Thyroid gland (tissue), 4 donors: ENCODE data around the gene DPP4. TPM values are rescaled to one million over a fixed set of nuclear protein-coding genes. Genes with fewer than 3 reads are reported as not detected.
"Not testable (repeated sequence)": the region's sequence is repeated elsewhere in the genome, so short reads cannot be mapped to it uniquely, and the experiment has no call there.

ENCODE experiments used
- DNase-seq, 2 donors: peaks; one replicate each; pipeline ENCODE4 v3.0.0-alpha.2; 2019
- H3K27ac ChIP-seq, 3 donors: fragments of 200-600 bp; sonication (generic); 1 replicate in 2 of 3; 2 replicates in 1 of 3; pipeline ENCODE4 v1.5.1; 2016 to 2019; ENCODE audit warnings: mild to moderate bottlenecking in 1 of 3, moderate library complexity in 1 of 3
- H3K27me3 ChIP-seq: fragments of 200-600 bp; sonication (generic); one replicate; pipeline ENCODE4 v1.5.1; 2019
- H3K36me3 ChIP-seq, 2 donors: fragments of 200-600 bp; sonication (generic); one replicate each; pipeline ENCODE4 v1.5.1; 2016 to 2019
- H3K4me1 ChIP-seq, 2 donors: fragments of 200-600 bp; sonication (generic); one replicate each; pipeline ENCODE4 v1.5.1; 2017 to 2019
- H3K4me3 ChIP-seq, 3 donors: fragments of 200-600 bp; sonication (generic); replicated peaks in 1 of 3; 1 replicate in 2 of 3; 2 replicates in 1 of 3; pipeline ENCODE4 v1.5.1; 2016; ENCODE audit warnings: mild to moderate bottlenecking in 1 of 3
- H3K9me3 ChIP-seq: fragments of 200-600 bp; sonication (generic); one replicate; pipeline ENCODE4 v1.5.1; 2017
- POLR2A ChIP-seq, 2 donors: fragments of 450-650 bp; IDR thresholded peaks; one replicate each; pipeline ENCODE4 v1.6.1; 2017; ENCODE audit warnings: antibody characterized with exemption in 2 of 2, mild to moderate bottlenecking in 2 of 2, moderate library complexity in 1 of 2
- WGBS, 2 donors: methylation state at CpG; one replicate each; pipeline ENCODE4 v1.1.5; 2017; 5-methylcytosine and 5-hydroxymethylcytosine counted together
- intact Hi-C: fragments of 100-400 bp; cut with DNase I; formaldehyde crosslinking; loops from one replicate; pipeline ENCODE4 v1.15.1; 2023
- total RNA-seq, 4 donors: library from RNA; depleted of rRNA; stranded (reverse); fragments of >200 nt; gene quantifications; one replicate each; pipeline ENCODE4 v1.2.3, GENCODE V29; 2016
- TF ChIP-seq, protein P1 (sequence below), 6 experiments: fragments of 200-600 bp in 3 of 6; fragments of 450-650 bp in 3 of 6; sonication (generic) in 3 of 6; IDR thresholded peaks; one replicate each; pipeline ENCODE4 v1.5.1; 2016 to 2019; ENCODE audit warnings: antibody characterized with exemption in 6 of 6, mild to moderate bottlenecking in 2 of 6, inconsistent platforms in 1 of 6, moderate library complexity in 1 of 6

DPP4 gene
- total RNA-seq, 4 donors from 2014 or later: 3.0 to 12.7 (median 4.4) TPM

DNA sequence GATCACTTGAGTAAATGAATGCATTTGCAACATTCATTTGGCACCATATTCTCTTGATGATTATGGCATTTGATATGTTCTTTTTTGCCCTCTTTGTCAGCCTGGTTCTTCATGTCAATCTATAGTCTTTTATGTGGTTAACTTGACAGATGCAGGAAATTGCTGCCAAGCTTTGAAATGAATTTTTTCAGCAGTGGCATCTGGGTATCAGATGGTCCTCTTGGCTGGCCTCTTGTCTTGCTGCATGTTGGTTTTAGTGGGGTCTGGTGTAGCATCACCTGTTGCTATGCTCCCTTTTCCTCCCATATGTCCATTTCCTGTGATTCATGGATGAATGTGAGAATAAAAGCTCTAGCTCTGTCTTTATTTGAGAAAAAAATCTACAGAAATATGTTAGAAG is 119.9 kb downstream of the DPP4 start:
- TF ChIP-seq, protein P1, sequence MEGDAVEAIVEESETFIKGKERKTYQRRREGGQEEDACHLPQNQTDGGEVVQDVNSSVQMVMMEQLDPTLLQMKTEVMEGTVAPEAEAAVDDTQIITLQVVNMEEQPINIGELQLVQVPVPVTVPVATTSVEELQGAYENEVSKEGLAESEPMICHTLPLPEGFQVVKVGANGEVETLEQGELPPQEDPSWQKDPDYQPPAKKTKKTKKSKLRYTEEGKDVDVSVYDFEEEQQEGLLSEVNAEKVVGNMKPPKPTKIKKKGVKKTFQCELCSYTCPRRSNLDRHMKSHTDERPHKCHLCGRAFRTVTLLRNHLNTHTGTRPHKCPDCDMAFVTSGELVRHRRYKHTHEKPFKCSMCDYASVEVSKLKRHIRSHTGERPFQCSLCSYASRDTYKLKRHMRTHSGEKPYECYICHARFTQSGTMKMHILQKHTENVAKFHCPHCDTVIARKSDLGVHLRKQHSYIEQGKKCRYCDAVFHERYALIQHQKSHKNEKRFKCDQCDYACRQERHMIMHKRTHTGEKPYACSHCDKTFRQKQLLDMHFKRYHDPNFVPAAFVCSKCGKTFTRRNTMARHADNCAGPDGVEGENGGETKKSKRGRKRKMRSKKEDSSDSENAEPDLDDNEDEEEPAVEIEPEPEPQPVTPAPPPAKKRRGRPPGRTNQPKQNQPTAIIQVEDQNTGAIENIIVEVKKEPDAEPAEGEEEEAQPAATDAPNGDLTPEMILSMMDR (IDR thresholded peaks at IDR 0.05): no peak
- TF ChIP-seq POLR2A (IDR thresholded peaks at IDR 0.05): no peak
- no peak for DNase-seq
- H3K36me3 ChIP-seq: no peaks in the 10 kb centered on the region
- no peak overlapping the region for H3K4me3 ChIP-seq
- H3K9me3 ChIP-seq: no peaks in the 10 kb centered on the region
- intact Hi-C loops: no loop called here
- H3K27me3 ChIP-seq: no peaks in the 10 kb centered on the region
- no peak overlapping the region for H3K27ac ChIP-seq
- no peaks in the 10 kb centered on the region for H3K4me1 ChIP-seq

- H3K4me3 ChIP-seq, H3K27ac ChIP-seq, H3K27me3 ChIP-seq, H3K9me3 ChIP-seq, DNase-seq, H3K36me3 ChIP-seq, intact Hi-C loops, H3K4me1 ChIP-seq: not testable (repeated sequence)
- WGBS, 2 donors: 92 to 93% methylated on average over 9 of the region's 9 CpGs
These were observed 120.6 kb downstream of the DPP4 start for GRCh38 chr2:161953367-161953766.

- no peaks in the 10 kb centered on the region for H3K9me3 ChIP-seq
- intact Hi-C loops: no loop called here
- H3K4me3 ChIP-seq: no peak overlapping the region
- no peaks in the 10 kb centered on the region for H3K4me1 ChIP-seq
- H3K36me3 ChIP-seq: no peaks in the 10 kb centered on the region
- no peak for DNase-seq
- WGBS, 2 donors: 77 to 80% methylated on average over 4 of the region's 4 CpGs
- no peaks in the 10 kb centered on the region for H3K27me3 ChIP-seq
- no peak overlapping the region for H3K27ac ChIP-seq
- TF ChIP-seq, protein P1 (IDR thresholded peaks at IDR 0.05): no peak
- TF ChIP-seq POLR2A (IDR thresholded peaks at IDR 0.05): no peak
These were observed 121.2 kb downstream of the DPP4 start for GRCh38 chr2:161952783-161953191.

- TF ChIP-seq, protein P1 (IDR thresholded peaks at IDR 0.05): no peak
- TF ChIP-seq POLR2A (IDR thresholded peaks at IDR 0.05): no peak
- intact Hi-C loops: no loop called here
These were observed 126.2 kb downstream of the DPP4 start for GRCh38 chr2:161947836-161948235.

GRCh38 chr2:161947406-161947805 is 126.6 kb downstream of the DPP4 start:
- Histone ChIP-seq H3K4me3 (no peak overlapping the region), H3K27me3 (no peaks in the 10 kb centered on the region), H3K36me3 (no peaks in the 10 kb centered on the region), H3K27ac (no peak overlapping the region), H3K4me1 (no peaks in the 10 kb centered on the region), H3K9me3 (no peaks in the 10 kb centered on the region)
- TF ChIP-seq, protein P1 (IDR thresholded peaks at IDR 0.05): no peak
- TF ChIP-seq POLR2A (IDR thresholded peaks at IDR 0.05): no peak
- intact Hi-C loops: no loop called here
- WGBS, 2 donors: 62% methylated on average over 3 of the region's 3 CpGs
- DNase-seq: no peak

More at GRCh38 chr2:161947836-161948235, 126.2 kb downstream of the DPP4 start:
- 26 to 37% methylated on average over 5 of the region's 5 CpGs for WGBS, 2 donors
- Histone ChIP-seq H3K27me3 (no peaks in the 10 kb centered on the region), H3K4me1 (no peaks in the 10 kb centered on the region), H3K9me3 (no peaks in the 10 kb centered on the region), H3K36me3 (no peaks in the 10 kb centered on the region), H3K27ac (no peak overlapping the region), H3K4me3 (no peak overlapping the region)
- DNase-seq: no peak
